Fibroblast of the aortic adventitia (primary cell): ENCODE measurements around the gene CDC42BPA. TPM values are rescaled to one million over a fixed set of nuclear protein-coding genes. Genes with fewer than 3 reads are reported as not detected.

ENCODE experiments used
- DNase-seq: peaks from one replicate; pipeline ENCODE4 v3.0.0-alpha.2; 2010; ENCODE audit warnings: low read depth
- H3K4me3 ChIP-seq: 2 replicates; pipeline ENCODE4 v1.5.1; 2011; ENCODE audit warnings: low read depth, mild to moderate bottlenecking, control low read depth, low read length, moderate library complexity
- CTCF ChIP-seq: IDR thresholded peaks from 2 replicates; pipeline ENCODE4 v1.5.1; 2011; ENCODE audit warnings: mild to moderate bottlenecking, low read length, control low read depth, inconsistent platforms; ENCODE audit not compliant: insufficient read depth
- total RNA-seq: library from RNA; depleted of rRNA; stranded (reverse); fragments of >200 nt; gene quantifications from 2 replicates; pipeline ENCODE4 v1.2.3, GENCODE V29; 2012; ENCODE audit warnings: low replicate concordance

CDC42BPA gene
- total RNA-seq, 1 donor, result 82.5 TPM

GRCh38 chr1:227330279-227331076, 12.2 kb upstream of the CDC42BPA start:
- TF ChIP-seq CTCF, result no peak
- no peak overlapping the region for H3K4me3 ChIP-seq
- no peak for DNase-seq

GRCh38 chr1:227328405-227329019, 10.2 kb upstream of the CDC42BPA start:
- no peak for TF ChIP-seq CTCF
- H3K4me3 ChIP-seq, result no peak overlapping the region
- DNase-seq, result no peak

GRCh38 chr1:227325156-227325555, 6.9 kb upstream of the CDC42BPA start:
- H3K4me3 ChIP-seq, result no peak overlapping the region
- TF ChIP-seq CTCF, result no peak
- no peak for DNase-seq

DNA sequence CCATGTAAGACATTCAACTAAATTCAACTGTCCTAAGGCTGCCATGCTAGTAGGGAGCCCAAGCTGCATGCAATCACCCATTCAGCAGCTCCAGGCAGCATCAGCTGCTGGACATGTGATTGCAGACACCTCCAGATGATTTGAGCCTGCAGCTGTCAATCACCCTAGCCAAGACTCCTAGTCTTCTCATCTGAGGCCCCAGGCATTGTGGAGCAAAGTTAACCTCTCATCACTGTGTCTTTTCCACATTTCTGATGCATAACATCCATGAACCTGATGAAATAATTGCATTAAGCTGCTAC, 5.6 kb upstream of the CDC42BPA start:
- no peak for DNase-seq
- H3K4me3 ChIP-seq, result no peak overlapping the region
- no peak for TF ChIP-seq CTCF

GRCh38 chr1:227323171-227323966, 5.1 kb upstream of the CDC42BPA start:
- no peak overlapping the region for H3K4me3 ChIP-seq
- TF ChIP-seq CTCF, result no peak
- DNase-seq, result no peak

DNA sequence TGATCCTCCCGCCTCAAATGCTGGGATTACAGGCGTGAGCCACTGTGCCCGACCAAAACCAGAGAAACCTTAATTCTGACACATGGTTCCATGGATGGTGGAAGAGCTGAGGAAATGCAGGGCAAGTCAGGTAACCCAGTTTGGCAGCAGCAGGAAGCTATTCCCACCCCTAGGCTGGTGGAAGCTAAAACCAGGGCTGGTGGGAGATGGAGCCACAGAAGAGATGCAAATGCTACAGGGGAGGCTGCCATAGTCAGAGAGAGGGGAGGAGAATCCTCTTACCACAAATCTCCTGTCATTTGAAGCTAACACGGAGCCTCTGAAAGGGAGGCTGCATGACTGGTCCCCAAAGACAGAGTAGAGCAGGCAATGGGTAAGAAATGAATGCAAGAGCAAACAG, 4.1 kb upstream of the CDC42BPA start:
- no peak overlapping the region for H3K4me3 ChIP-seq
- no peak for TF ChIP-seq CTCF
- DNase-seq, result no peak
